ENCODE data around the gene APC. TPM values are rescaled to one million over a fixed set of nuclear protein-coding genes. Genes with fewer than 3 reads are reported as not detected.

Gene APC
- total RNA-seq, 1 donor from 2014 or later: 36.9 TPM

DNA sequence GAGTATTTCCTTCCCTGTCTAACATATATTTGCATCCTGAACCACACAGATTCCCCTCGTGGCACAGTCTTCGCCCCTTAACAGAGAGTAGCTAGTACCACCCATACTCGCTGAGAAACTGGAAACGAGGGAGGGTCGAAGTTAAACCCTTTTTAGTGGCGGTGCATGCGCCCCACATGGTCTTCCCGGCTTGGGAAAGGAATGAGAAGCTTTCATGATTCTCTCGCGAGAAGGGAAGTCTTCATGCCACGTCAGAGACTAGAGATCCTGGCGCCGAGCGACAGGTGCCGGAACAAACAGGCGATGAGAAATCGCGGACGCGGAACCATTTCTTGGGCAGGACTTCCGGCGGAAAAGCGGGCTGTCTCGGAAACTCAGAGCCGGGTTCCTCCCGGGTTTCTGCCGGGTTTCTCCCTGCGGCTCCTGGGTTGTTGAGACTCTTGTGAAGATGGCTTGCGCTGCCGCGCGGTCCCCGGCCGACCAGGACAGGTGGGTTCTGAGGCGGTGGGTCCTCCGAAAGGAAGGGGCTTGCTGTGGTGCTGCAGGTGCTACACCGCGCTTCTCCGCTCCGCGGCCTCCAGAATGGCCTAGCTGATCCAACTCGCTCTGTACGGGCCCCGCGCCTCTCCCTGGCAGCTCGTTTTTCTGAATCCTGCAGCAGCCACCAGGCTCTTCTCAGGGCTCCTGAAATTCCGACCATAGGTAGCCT lies 123.4 kb downstream of the APC start, which contains the start of gene SRP19:
TSS of gene SRP19 (plus strand) at position 359 of the 709 bp plus-strand sequence. CDS start at position 449, 90 bp downstream.
- no peaks in the 10 kb centered on the region for H3K9me3 Mint-ChIP-seq (ENCODE audit: unreplicated experiment)
- peak within 1 kb of the TSS; percentile 96 for H3K4me3 Mint-ChIP-seq (ENCODE audit: unreplicated experiment)
- TF ChIP-seq, protein P1, sequence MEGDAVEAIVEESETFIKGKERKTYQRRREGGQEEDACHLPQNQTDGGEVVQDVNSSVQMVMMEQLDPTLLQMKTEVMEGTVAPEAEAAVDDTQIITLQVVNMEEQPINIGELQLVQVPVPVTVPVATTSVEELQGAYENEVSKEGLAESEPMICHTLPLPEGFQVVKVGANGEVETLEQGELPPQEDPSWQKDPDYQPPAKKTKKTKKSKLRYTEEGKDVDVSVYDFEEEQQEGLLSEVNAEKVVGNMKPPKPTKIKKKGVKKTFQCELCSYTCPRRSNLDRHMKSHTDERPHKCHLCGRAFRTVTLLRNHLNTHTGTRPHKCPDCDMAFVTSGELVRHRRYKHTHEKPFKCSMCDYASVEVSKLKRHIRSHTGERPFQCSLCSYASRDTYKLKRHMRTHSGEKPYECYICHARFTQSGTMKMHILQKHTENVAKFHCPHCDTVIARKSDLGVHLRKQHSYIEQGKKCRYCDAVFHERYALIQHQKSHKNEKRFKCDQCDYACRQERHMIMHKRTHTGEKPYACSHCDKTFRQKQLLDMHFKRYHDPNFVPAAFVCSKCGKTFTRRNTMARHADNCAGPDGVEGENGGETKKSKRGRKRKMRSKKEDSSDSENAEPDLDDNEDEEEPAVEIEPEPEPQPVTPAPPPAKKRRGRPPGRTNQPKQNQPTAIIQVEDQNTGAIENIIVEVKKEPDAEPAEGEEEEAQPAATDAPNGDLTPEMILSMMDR (IDR thresholded peaks at IDR 0.05): no peak
- DNase-seq (ENCODE audit: extremely low spot score, unreplicated experiment): peak; percentile 96
- H3K36me3 Mint-ChIP-seq (ENCODE audit: unreplicated experiment): peaks cover 12% of the 10 kb centered on the region
- peak within 1 kb of the TSS; percentile 96 for H3K27ac Mint-ChIP-seq (ENCODE audit: unreplicated experiment)
- peaks cover 21% of the 10 kb centered on the region for H3K27me3 Mint-ChIP-seq (ENCODE audit: unreplicated experiment)
- peaks cover 28% of the 10 kb centered on the region for H3K4me1 Mint-ChIP-seq (ENCODE audit: unreplicated experiment)

DNA sequence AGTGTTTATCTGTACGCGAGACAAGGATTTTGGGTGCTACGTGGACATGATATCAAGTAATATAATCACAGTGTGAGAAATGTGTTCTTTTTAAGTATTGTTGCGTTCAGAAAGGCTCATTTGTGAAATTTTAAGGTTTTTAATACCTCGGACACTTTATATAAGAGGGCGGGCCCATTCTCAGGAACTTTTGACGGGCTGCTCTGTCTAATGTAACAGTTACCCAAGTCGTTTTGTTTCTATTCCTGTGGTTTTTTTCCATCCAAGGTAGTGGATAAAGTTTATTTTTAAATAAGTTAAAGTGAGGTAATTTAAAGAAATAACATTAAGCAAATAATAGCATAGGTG lies 123.9 kb downstream of the APC start:
- H3K36me3 Mint-ChIP-seq (ENCODE audit: unreplicated experiment): peaks cover 13% of the 10 kb centered on the region
- TF ChIP-seq, protein P1 (IDR thresholded peaks at IDR 0.05): no peak
- DNase-seq (ENCODE audit: extremely low spot score, unreplicated experiment): no peak
- H3K4me1 Mint-ChIP-seq (ENCODE audit: unreplicated experiment): peaks cover 28% of the 10 kb centered on the region
- no peaks in the 10 kb centered on the region for H3K9me3 Mint-ChIP-seq (ENCODE audit: unreplicated experiment)
- peak overlapping the region; percentile 96 for H3K27ac Mint-ChIP-seq (ENCODE audit: unreplicated experiment)
- H3K4me3 Mint-ChIP-seq (ENCODE audit: unreplicated experiment): peak overlapping the region; percentile 96
- peaks cover 16% of the 10 kb centered on the region for H3K27me3 Mint-ChIP-seq (ENCODE audit: unreplicated experiment)

DNA sequence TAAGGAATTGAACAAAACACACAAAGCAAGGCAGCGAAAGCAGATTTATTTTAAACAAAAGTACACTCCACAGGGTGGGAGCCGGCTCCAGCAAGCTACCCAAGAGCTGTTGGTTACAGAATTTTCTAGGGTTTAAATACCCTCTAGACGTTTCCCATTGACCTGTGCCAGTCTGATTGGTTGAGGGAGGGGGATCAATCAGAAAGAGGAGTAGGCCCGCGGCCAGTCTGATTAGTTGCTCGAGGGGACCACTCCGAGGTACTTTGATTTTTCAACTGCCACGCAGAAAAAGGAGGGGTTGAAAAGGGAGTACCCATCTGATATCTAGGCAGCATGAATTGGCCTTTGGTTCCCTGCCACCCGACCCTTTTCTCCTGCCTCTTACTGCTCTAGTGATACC lies 124.4 kb downstream of the APC start:
- peaks cover 16% of the 10 kb centered on the region for H3K36me3 Mint-ChIP-seq (ENCODE audit: unreplicated experiment)
- peaks cover 15% of the 10 kb centered on the region for H3K27me3 Mint-ChIP-seq (ENCODE audit: unreplicated experiment)
- no peak for DNase-seq (ENCODE audit: extremely low spot score, unreplicated experiment)
- H3K4me3 Mint-ChIP-seq (ENCODE audit: unreplicated experiment): peak overlapping the region; percentile 96
- peak overlapping the region; percentile 96 for H3K27ac Mint-ChIP-seq (ENCODE audit: unreplicated experiment)
- TF ChIP-seq, protein P1 (IDR thresholded peaks at IDR 0.05): no peak
- H3K4me1 Mint-ChIP-seq (ENCODE audit: unreplicated experiment): peaks cover 28% of the 10 kb centered on the region
- no peaks in the 10 kb centered on the region for H3K9me3 Mint-ChIP-seq (ENCODE audit: unreplicated experiment)

DNA sequence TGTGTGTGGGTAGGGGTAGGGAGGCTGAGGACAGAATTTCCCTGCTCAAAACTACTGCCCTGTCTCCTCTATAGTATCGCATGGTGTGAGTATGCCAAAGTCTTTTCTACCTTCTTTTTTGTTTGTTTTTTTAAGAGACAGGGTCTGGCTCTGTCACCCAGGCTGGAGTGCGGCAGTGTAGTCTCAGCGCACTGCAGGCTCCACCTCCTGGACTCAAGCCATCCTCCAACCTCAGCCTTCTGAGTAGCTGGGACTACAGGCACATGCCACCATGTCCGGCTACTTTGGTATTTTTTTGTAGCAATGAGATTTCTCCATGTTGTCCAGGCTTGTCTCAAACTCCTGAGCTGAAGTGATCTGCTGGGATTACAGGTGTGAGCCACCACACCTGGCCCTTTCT lies 125.9 kb downstream of the APC start:
- H3K27me3 Mint-ChIP-seq (ENCODE audit: unreplicated experiment): peaks cover 4% of the 10 kb centered on the region
- peaks cover 28% of the 10 kb centered on the region for H3K4me1 Mint-ChIP-seq (ENCODE audit: unreplicated experiment)
- no peaks in the 10 kb centered on the region for H3K9me3 Mint-ChIP-seq (ENCODE audit: unreplicated experiment)
- peaks cover 27% of the 10 kb centered on the region for H3K36me3 Mint-ChIP-seq (ENCODE audit: unreplicated experiment)
- H3K27ac Mint-ChIP-seq (ENCODE audit: unreplicated experiment): no peak overlapping the region
- H3K4me3 Mint-ChIP-seq (ENCODE audit: unreplicated experiment): peak overlapping the region; percentile 29
- TF ChIP-seq, protein P1 (IDR thresholded peaks at IDR 0.05): no peak
- no peak for DNase-seq (ENCODE audit: extremely low spot score, unreplicated experiment)

DNA sequence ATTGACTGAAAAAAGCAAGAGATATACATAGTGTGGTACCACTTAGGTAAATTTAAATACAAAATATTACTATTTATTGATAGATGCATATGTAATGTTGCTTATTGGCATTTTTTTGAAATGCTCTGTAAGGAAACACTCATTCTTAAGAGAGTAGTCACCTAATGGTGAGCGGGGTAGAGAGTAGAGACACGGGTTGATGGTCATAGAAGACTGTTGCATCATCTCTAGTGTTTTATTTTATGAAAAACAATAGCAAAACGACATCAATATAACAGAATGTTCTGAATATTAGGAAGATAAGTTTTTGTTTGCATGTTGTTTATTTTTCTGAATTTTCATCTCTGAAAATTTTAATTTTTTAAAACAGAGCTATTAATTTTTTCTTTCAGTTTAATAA lies 127.4 kb downstream of the APC start:
- Mint-ChIP-seq H3K36me3 (ENCODE audit: unreplicated experiment) (peaks cover 37% of the 10 kb centered on the region), H3K4me1 (ENCODE audit: unreplicated experiment) (peaks cover 28% of the 10 kb centered on the region), H3K9me3 (ENCODE audit: unreplicated experiment) (no peaks in the 10 kb centered on the region), H3K27ac (ENCODE audit: unreplicated experiment) (no peak overlapping the region), H3K4me3 (ENCODE audit: unreplicated experiment) (no peak overlapping the region), H3K27me3 (ENCODE audit: unreplicated experiment) (no peaks in the 10 kb centered on the region)
- TF ChIP-seq, protein P1 (IDR thresholded peaks at IDR 0.05): no peak
- no peak for DNase-seq (ENCODE audit: extremely low spot score, unreplicated experiment)
